Esophagus muscularis mucosa (tissue), 4 donors: Measurements from ENCODE around the gene RAB40A. TPM values are rescaled to one million over a fixed set of nuclear protein-coding genes. Genes with fewer than 3 reads are reported as not detected.
"Not testable (repeated sequence)": the region's sequence is repeated elsewhere in the genome, so short reads cannot be mapped to it uniquely, and the experiment has no call there.

Source experiments
- DNase-seq: peaks from one replicate; pipeline ENCODE4 v3.0.0-alpha.2; 2017; ENCODE audit errors: extremely low spot score
- H3K27ac ChIP-seq, 4 donors: fragments of 200-600 bp; sonication (generic); replicated peaks in 1 of 4; 1 replicate in 3 of 4; 2 replicates in 1 of 4; pipeline ENCODE4 v1.5.1; 2016 to 2019; ENCODE audit warnings: mild to moderate bottlenecking in 1 of 4
- H3K27me3 ChIP-seq, 4 donors: fragments of 200-600 bp; sonication (generic); one replicate each; pipeline versions ENCODE4 v1.5.1 to v1.6.0; 2016 to 2019
- H3K36me3 ChIP-seq, 4 donors: fragments of 200-600 bp; sonication (generic); one replicate each; pipeline ENCODE4 v1.5.1; 2016 to 2019
- H3K4me1 ChIP-seq, 4 donors: fragments of 200-600 bp; sonication (generic); one replicate each; pipeline ENCODE4 v1.5.1; 2016 to 2019
- H3K4me3 ChIP-seq, 4 donors: fragments of 200-600 bp; sonication (generic); 1 replicate in 2 of 4; 2 replicates in 2 of 4; pipeline ENCODE4 v1.5.1; 2016 to 2019; ENCODE audit warnings: mild to moderate bottlenecking in 4 of 4, moderate library complexity in 1 of 4
- H3K9me3 ChIP-seq, 4 donors: fragments of 200-600 bp; sonication (generic); 1 replicate in 3 of 4; 2 replicates in 1 of 4; pipeline ENCODE4 v1.5.1; 2016 to 2019
- CTCF ChIP-seq, 3 experiments: fragments of 200-600 bp in 2 of 3; fragments of 450-650 bp in 1 of 3; sonication (generic) in 2 of 3; IDR thresholded peaks; one replicate each; pipeline ENCODE4 v1.5.1; 2017 to 2019; ENCODE audit warnings: antibody characterized with exemption in 3 of 3, mild to moderate bottlenecking in 2 of 3, moderate library complexity in 1 of 3
- EP300 ChIP-seq: sonication (generic); formaldehyde crosslinking; IDR thresholded peaks from one replicate; pipeline ENCODE4 v1.6.1; 2017; ENCODE audit warnings: antibody characterized with exemption
- POLR2A ChIP-seq: fragments of 450-650 bp; IDR thresholded peaks from one replicate; pipeline ENCODE4 v1.6.1; 2017; ENCODE audit warnings: antibody characterized with exemption, moderate library complexity, mild to moderate bottlenecking, low read depth
- POLR2AphosphoS5 ChIP-seq, 2 donors: sonication (generic); formaldehyde crosslinking; IDR thresholded peaks; one replicate each; pipeline ENCODE4 v1.6.1; 2017; ENCODE audit warnings: antibody characterized with exemption in 2 of 2
- WGBS: methylation state at CpG from one replicate; pipeline ENCODE4 v1.1.5; 2018; 5-methylcytosine and 5-hydroxymethylcytosine counted together
- intact Hi-C: fragments of 100-400 bp; cut with DNase I; formaldehyde crosslinking; loops from one replicate; pipeline ENCODE4 v1.15.1; 2023
- total RNA-seq, 4 donors: library from RNA; depleted of rRNA; stranded (reverse); fragments of >200 nt; gene quantifications; one replicate each; pipeline versions ENCODE4 v1.1.0 to v1.2.1, GENCODE V29; 2016

RAB40A gene
- total RNA-seq, 4 donors from 2014 or later: 4.5 to 13.2 (median 9.5) TPM

DNA sequence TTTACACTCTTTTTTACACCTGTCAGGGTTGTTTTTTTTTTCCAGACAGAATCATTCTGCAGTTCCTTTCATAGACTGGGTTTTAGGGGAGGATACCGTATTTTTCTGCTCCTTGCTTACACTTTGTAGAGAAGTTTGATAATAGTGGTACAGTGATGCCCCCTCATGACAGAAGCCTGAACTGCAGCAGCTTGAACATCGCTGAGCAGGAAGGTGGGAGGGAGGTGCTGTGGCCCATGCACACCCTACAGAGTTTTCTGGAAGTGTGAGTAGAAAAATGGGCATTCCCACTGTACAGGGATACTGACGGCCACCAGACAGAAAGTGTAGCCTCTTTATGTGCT is 54.5 kb downstream of the RAB40A start:
- no peak overlapping the region for H3K27ac ChIP-seq
- peak; percentile 93 for DNase-seq
- H3K4me3 ChIP-seq: peak overlapping the region; percentile 35 to 45 (median 38)
- H3K36me3 ChIP-seq: no peaks in the 10 kb centered on the region
- TF ChIP-seq POLR2AphosphoS5 (IDR thresholded peaks at IDR 0.05) (no peak), CTCF (IDR thresholded peaks at IDR 0.05) (peak; percentile 66 to 75 (median 74))
- intact Hi-C loops: loop anchor here (1.0 kb wide), 1 partner anchor 121 kb away; no protein-coding TSS in a partner anchor
- peaks cover 0 to 3% (median 0%) of the 10 kb centered on the region in 4 donors for H3K4me1 ChIP-seq
- 10% methylated on average over 3 of the region's 3 CpGs for WGBS
- H3K27me3 ChIP-seq: no peaks in the 10 kb centered on the region
- no peaks in the 10 kb centered on the region for H3K9me3 ChIP-seq

DNA sequence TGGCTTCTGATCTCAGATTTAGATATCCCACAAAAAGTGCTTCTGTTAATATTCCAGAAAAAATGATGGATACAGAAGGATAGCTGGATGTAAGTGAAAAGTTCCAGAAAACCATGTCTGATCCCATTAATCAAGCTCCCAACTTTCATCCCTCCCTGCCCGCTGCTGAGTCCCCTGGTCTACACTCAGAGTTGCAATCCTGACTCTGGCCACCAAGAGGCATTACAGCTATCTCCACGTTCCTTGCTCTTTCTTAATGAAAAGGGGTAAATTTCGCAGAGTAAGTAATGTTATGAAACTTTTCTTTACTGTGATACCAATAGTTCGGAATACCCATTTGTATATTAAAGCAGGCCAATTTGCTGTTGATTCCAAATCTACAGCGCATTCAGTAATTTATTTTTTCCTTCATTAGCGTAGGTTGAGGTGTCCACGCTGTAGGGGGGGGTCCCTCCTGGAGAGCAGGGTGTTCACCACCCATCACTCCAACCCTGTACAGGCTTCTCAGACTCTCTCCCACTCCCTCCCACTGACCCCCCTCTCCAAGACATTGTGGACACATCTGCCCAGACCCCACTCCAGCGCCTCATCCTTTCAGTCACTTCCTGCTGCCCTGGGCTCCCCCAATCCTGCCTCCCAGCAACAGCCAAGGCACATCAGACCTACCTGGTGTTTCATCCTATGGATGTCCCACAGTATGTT is 55.1 kb downstream of the RAB40A start:
- WGBS: 49% methylated on average over 8 of the region's 8 CpGs
- intact Hi-C loops: loop anchor here (1.0 kb wide), 1 partner anchor 121 kb away; no protein-coding TSS in a partner anchor

DNA sequence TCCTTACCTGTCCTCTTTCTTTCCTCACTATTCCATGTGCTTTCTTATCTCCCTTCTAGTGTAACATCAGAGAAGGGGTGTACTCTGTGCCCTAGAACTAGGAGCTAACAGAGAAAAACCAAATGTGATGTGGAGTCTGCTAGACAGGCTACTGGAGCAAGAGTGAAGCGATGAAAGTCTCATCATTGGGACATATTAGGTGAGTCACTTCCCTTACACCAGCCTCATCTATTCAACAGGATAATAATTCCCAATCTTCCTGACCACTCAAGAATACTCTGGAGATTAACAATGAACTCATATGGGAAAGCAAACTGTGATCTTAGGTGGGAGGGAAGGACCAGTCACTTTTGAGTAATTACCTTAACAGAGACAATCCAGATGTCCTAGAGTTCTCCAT is 58.1 kb downstream of the RAB40A start:
- TF ChIP-seq EP300: no peak
- TF ChIP-seq CTCF (IDR thresholded peaks at IDR 0.05): no peak
- TF ChIP-seq POLR2AphosphoS5 (IDR thresholded peaks at IDR 0.05): no peak
- TF ChIP-seq POLR2A: no peak
- 71% methylated on average over 1 of the region's 1 CpG for WGBS
- intact Hi-C loops: no loop called here

More for the DNA sequence above, 55.1 kb downstream of the RAB40A start:
- Histone ChIP-seq H3K9me3 (no peaks in the 10 kb centered on the region), H3K27ac (no peak overlapping the region), H3K36me3 (no peaks in the 10 kb centered on the region), H3K4me3 (peak overlapping the region; percentile 35 to 45 (median 38)), H3K27me3 (no peaks in the 10 kb centered on the region), H3K4me1 (peaks cover 0 to 3% (median 0%) of the 10 kb centered on the region in 4 donors)
- TF ChIP-seq POLR2A (no peak), EP300 (no peak), CTCF (IDR thresholded peaks at IDR 0.05) (peak; percentile 19 to 54 (median 37)), POLR2AphosphoS5 (IDR thresholded peaks at IDR 0.05) (no peak)
- no peak for DNase-seq

DNA sequence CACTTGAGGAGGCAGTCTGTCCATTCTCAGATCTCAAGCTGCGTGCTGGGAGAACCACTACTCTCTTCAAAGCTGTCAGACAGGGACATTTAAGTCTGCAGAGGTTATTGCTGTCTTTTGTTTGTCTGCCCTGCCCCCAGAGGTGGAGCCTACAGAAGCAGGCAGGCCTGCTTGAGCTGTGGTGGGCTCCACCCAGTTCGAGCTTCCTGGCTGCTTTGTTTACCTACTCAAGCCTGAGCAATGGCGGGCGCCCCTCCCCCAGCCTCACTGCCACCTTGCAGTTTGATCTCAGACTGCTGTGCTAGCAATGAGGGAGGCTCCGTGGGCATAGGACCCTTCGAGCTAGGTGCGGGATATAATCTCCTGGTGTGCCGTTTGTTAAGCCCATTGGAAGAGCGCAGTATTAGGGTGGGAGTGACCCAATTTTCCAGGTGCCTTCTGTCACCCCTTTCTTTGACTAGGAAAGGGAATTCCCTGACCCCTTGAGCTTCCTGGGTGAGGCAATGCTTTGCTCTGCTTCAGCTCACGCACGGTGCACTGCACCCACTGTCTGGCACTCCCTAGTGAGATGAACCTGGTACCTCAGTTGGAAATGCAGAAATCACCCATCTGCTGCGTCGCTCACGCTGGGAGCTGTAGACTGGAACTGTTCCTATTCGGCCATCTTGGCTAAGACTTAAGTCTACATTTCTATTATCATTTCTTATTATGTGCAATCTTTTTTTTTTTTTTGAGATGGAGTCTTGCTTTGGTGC is 59.1 kb downstream of the RAB40A start:
- H3K27me3 ChIP-seq, H3K36me3 ChIP-seq, intact Hi-C loops, H3K4me3 ChIP-seq, H3K4me1 ChIP-seq, DNase-seq, H3K9me3 ChIP-seq, H3K27ac ChIP-seq: not testable (repeated sequence)
- 93% methylated on average over 9 of the region's 15 CpGs for WGBS

More for the DNA sequence above, 58.1 kb downstream of the RAB40A start:
- no peaks in the 10 kb centered on the region for H3K27me3 ChIP-seq
- no peak for DNase-seq
- no peaks in the 10 kb centered on the region for H3K36me3 ChIP-seq
- H3K27ac ChIP-seq: no peak overlapping the region
- H3K9me3 ChIP-seq: no peaks in the 10 kb centered on the region
- H3K4me3 ChIP-seq: no peak overlapping the region
- peaks cover 0 to 3% (median 0%) of the 10 kb centered on the region in 4 donors for H3K4me1 ChIP-seq

- peaks cover 0 to 7% (median 0%) of the 10 kb centered on the region in 4 donors for H3K9me3 ChIP-seq
- H3K27me3 ChIP-seq: no peaks in the 10 kb centered on the region
- 81% methylated on average over 2 of the region's 2 CpGs for WGBS
- no peak for TF ChIP-seq EP300
- TF ChIP-seq POLR2AphosphoS5 (IDR thresholded peaks at IDR 0.05): no peak
- TF ChIP-seq CTCF (IDR thresholded peaks at IDR 0.05): no peak
- TF ChIP-seq POLR2A: no peak
- H3K27ac ChIP-seq: no peak overlapping the region
- intact Hi-C loops: no loop called here
- H3K4me1 ChIP-seq: no peaks in the 10 kb centered on the region
- no peak for DNase-seq
- H3K4me3 ChIP-seq: no peak overlapping the region
- H3K36me3 ChIP-seq: no peaks in the 10 kb centered on the region
These were observed 65.6 kb downstream of the RAB40A start for GRCh38 chrX:103453655-103454054.
